HG02623 (cell line): ENCODE data around the gene AVPI1.
"Not testable (repeated sequence)": the region's sequence is repeated elsewhere in the genome, so short reads cannot be mapped to it uniquely, and the experiment has no call there.

ENCODE experiments used
- ATAC-seq: cut with Tn5 transposase; IDR thresholded peaks from one replicate; pipeline ENCODE4 v1.9.1; 2021; ENCODE audit warnings: moderate library complexity; ENCODE audit not compliant: unreplicated experiment

Gene AVPI1

DNA sequence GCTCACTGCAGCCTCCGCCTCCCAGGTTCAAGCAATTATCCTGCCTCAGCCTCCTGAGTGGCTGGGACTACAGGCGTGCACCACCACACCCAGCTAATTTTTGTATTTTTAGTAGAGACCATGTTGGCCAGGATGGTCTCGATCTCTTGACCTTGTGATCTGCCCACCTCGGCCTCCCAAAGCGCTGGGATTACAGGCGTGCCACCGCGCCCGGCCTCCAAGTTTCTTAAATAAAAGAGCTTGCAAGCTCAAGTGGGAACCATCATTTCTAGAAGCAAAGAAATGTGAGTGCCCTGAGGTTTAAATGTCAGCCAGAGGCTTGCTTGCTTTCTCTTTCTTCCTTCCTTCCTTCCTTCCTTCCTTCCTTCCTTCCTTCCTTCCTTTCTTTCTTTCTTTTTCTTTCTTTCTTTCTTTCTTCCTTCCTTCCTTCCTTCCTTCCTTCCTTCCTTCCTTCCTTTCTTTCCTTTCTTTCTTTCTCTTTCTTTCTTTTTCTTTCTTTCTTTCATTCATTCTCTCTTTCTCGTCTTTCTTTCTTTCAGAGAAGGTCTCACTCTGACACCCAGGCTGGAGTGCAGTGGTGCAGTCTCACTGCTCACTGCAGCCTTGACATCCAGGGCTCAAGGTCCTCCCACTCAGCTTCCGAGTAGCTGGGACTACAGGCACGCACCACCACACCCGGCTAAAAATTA lies 44.4 kb downstream of the AVPI1 start:
- not testable (repeated sequence) for ATAC-seq

- peak; percentile 10 for ATAC-seq
Measured at GRCh38 chr10:97640868-97641811, 45.9 kb downstream of the AVPI1 start.

GRCh38 chr10:97640174-97640867 lies 46.7 kb downstream of the AVPI1 start, which contains the start of gene PI4K2A:
PI4K2A (plus strand) TSS chr10:97640671; CDS start chr10:97640743, 72 bp downstream.
- peak; percentile 98 for ATAC-seq

- not testable (repeated sequence) for ATAC-seq
Measured at GRCh38 chr10:97639090-97639489, 48.0 kb downstream of the AVPI1 start.

DNA sequence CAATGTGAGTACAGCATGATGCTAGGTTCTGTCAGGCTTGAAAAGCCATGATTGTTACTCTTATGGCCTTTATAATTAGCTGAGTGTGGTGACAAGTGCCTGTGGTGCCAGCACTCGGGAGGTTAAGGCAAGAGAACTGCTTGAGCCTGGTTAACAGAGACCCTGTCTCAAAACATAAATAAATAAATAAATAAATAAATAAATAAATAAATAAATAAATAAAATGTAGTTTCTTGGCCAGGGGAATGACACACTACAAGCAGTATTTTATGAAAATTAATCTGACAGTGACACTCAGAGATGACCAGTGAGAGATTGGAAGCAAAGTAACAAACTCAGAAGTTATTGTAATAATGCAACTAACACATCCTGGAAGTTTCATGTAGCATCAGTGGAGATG lies 51.5 kb downstream of the AVPI1 start:
- no peak for ATAC-seq

DNA sequence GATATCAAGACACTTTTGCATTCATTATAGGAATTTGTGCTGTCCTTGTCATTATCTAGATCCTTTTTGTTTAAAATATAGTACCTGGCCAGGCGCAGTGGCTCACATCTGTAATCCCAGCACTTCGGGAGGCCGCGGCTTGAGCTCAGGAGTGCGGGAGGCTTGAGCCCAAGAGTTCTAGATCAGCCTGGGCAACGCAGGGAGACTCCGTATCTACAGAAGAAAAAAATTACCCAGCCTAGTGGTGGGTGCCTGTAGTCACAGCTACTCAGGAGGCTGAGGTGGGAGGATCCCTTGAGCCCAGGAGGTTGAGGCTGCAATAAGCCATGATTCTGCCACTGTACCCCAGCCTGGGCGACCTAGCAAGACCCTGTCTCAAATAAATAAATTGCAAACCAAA lies 53.1 kb downstream of the AVPI1 start:
- ATAC-seq = no peak

DNA sequence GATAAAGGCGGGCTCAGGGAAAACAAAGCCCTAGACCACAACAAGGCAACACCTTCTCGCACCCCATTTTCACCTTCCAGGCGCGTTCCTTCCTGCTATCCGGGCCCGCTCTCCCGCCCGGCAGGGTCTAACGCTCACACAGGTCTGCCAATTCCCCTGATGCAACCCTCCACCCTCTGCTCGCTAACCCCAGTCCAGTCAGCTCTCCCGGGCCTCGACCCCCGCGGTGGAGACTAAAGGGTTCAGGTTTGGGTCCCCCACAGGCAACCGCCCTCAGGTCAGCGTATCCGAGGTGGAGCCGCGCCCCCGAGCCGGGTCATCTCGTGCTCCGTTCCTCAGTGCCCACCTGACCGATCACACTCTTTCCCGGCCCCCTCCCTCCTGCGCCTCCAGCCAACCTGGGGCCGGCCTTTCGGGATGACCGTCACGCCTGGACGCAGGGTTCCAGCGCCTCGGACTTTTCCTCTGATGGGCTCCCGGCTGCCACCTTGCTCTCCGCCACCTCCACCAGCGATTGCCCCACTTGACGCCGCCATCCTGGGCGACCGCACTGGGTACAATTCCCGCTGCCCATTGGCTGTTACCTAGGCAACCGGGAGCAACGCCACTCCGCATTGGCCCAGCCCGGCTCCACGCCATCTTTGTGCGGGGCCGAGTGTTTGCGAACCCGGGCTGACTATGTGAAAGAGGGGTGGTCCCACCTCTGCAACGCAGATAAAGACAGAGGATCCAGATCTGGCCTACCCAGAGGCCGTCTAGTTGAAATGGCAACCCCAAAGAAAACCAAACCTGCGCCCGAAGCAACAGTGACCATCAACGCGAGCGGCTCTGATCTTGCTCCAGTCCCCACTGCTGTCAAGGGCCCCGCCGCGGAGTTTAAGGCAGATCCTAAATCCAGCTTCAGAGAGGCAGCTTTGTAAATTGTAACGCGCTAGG lies 53.8 kb downstream of the AVPI1 start, which contains the start of gene MORN4:
TSS of gene MORN4 (minus strand) at position 552 of the 936 bp plus-strand sequence. CDS start 13,847 bp downstream, outside the sequence.
- ATAC-seq = peak; percentile 99

DNA sequence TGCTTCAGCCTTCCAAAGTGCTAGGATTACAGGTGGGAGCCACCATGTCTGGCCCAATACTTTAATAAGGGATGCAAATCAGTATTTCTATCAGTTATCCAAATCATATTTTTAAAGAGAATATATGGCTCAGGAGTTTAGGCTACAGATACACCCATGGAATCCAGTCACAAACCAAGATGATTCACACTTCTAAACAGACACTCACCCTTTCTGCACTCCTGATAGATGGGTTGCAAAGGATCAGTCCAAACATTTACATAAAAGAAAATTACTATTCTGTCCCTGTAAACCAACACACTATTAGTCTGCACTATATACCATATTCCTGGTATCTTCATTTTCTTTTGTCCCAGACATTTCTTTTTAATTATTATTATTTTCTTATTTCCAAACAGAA lies 55.9 kb downstream of the AVPI1 start:
- ATAC-seq = no peak

DNA sequence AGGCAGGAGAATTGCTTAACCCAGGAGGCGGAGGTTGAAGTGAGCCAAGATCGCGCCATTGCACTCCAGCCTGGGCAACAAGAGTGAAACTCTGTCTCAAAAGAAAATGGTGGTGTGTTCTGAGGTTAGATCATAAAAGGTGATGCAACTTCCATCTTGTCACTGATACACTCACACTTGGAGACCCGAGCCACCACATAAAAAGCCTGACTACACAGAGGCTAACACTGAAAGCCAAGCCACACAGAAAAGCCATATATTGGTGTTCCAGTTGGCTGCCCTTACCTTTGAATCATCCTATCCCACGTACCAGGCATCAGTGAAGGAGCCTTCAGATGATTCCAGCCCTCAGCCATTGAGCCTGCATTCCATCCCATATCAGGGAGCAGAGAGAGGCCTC lies 57.8 kb downstream of the AVPI1 start:
- ATAC-seq = no peak

DNA sequence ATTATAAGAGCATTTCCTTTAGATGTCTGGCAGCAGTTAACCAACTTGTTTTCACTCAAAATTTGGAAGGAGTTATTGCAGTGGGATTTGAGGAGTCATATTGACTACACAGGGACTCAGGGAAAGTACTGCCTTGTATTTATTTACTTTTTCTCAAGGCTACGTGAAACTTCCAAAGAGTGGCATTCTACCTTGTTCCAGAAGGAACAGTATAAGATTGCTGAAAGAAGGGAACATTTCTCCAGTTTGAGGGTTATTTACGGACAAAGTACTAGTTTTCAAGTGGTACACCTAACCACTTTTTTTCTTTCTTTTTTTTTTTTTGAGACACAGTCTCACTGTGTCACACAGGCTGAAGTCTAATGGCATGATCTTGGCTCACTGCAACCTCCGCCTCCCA lies 58.8 kb downstream of the AVPI1 start:
- no peak for ATAC-seq

GRCh38 chr10:97627731-97628130 lies 59.3 kb downstream of the AVPI1 start:
- no peak for ATAC-seq
